ENCODE data around the gene CLC.

The CLC gene

DNA sequence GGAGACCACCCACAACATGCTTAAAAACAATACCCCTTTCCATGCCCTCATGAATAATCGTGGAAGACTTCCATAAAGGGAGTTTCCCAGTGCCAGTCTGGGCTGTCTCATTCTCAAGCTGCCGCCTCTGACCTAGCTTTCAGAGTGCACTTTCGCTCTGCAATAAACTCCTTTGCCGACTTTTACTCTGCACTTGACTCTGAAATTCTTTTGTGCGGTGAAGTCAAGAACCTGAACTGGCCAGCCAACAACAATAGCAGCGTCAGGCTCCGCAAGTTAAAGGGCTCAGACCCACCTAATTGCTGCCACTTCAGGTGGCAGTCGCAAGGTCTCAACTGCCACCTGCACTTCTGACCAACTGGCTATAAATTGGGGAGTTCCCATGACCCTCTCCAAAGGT is 30.5 kb upstream of the CLC start:
- TF ChIP-seq ZNF768 (tag by site-specific recombination; IDR thresholded peaks at IDR 0.05) (no peak), ZNF624 (tag by site-specific recombination; IDR thresholded peaks at IDR 0.05) (no peak), ZNF266 (tag by site-specific recombination; IDR thresholded peaks at IDR 0.05; ENCODE audit: low read depth) (no peak), ZNF621 (tag by site-specific recombination; IDR thresholded peaks at IDR 0.05) (no peak), ZNF112 (tag by site-specific recombination; IDR thresholded peaks at IDR 0.05) (no peak), ZNF133 (tag by site-specific recombination; IDR thresholded peaks at IDR 0.05) (no peak), ZNF664 (tag by site-specific recombination; IDR thresholded peaks at IDR 0.05) (no peak), ZFP37 (tag by site-specific recombination; IDR thresholded peaks at IDR 0.05) (no peak), ZNF19 (tag by site-specific recombination; IDR thresholded peaks at IDR 0.05; ENCODE audit: low read depth) (no peak), ZBTB8A (tag by site-specific recombination; IDR thresholded peaks at IDR 0.05) (no peak), ZNF174 (tag by site-specific recombination; IDR thresholded peaks at IDR 0.05) (no peak)
- TF ChIP-seq, protein P1, sequence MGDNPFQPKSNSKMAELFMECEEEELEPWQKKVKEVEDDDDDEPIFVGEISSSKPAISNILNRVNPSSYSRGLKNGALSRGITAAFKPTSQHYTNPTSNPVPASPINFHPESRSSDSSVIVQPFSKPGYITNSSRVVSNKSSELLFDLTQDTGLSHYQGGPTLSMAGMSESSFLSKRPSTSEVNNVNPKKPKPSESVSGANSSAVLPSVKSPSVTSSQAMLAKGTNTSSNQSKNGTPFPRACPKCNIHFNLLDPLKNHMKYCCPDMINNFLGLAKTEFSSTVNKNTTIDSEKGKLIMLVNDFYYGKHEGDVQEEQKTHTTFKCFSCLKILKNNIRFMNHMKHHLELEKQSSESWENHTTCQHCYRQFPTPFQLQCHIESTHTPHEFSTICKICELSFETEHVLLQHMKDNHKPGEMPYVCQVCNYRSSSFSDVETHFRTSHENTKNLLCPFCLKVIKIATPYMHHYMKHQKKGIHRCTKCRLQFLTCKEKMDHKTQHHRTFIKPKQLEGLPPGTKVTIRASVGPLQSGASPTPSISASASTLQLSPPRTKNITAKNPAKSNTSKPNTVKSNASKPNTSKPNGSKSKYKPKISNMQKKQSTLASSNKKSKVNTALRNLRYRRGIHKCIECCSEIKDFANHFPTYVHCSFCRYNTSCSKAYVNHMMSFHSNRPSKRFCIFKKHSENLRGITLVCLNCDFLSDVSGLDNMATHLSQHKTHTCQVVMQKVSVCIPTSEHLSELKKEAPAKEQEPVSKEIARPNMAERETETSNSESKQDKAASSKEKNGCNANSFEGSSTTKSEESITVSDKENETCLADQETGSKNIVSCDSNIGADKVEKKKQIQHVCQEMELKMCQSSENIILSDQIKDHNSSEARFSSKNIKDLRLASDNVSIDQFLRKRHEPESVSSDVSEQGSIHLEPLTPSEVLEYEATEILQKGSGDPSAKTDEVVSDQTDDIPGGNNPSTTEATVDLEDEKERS (tag by site-specific recombination; IDR thresholded peaks at IDR 0.05): no peak
- no peaks in the 10 kb centered on the region for H3K36me3 ChIP-seq (ENCODE audit: control insufficient read depth in 2 of 2, insufficient read depth in 1 of 2, low read length in 2 of 2)
- H3K9me3 ChIP-seq (ENCODE audit: control insufficient read depth, insufficient read depth, low read depth, low read length): no peaks in the 10 kb centered on the region; the same call in 1 of the 2 replicates
- H3K27ac ChIP-seq (ENCODE audit: extremely low read depth, low read depth, low read length): no peak overlapping the region
- no peak overlapping the region for H3K4me3 ChIP-seq (ENCODE audit: low read depth, low read length)
- ChIA-PET POLR2A (interaction anchor here (0.6 to 1.3 kb wide), 2 partner anchors 66 to 153 kb away, joined by 4 to 7 read pairs; partner anchors contain the start of gene DYRK1B), CTCF (interaction anchor here (0.6 to 7.8 kb wide), 21 partner anchors 8 to 327 kb away, joined by 3 to 72 read pairs (median 4); partner anchors contain the start of gene LEUTX)
- H3K4me1 ChIP-seq (ENCODE audit: control insufficient read depth, insufficient read depth, low read length): peaks cover 6% of the 10 kb centered on the region

DNA sequence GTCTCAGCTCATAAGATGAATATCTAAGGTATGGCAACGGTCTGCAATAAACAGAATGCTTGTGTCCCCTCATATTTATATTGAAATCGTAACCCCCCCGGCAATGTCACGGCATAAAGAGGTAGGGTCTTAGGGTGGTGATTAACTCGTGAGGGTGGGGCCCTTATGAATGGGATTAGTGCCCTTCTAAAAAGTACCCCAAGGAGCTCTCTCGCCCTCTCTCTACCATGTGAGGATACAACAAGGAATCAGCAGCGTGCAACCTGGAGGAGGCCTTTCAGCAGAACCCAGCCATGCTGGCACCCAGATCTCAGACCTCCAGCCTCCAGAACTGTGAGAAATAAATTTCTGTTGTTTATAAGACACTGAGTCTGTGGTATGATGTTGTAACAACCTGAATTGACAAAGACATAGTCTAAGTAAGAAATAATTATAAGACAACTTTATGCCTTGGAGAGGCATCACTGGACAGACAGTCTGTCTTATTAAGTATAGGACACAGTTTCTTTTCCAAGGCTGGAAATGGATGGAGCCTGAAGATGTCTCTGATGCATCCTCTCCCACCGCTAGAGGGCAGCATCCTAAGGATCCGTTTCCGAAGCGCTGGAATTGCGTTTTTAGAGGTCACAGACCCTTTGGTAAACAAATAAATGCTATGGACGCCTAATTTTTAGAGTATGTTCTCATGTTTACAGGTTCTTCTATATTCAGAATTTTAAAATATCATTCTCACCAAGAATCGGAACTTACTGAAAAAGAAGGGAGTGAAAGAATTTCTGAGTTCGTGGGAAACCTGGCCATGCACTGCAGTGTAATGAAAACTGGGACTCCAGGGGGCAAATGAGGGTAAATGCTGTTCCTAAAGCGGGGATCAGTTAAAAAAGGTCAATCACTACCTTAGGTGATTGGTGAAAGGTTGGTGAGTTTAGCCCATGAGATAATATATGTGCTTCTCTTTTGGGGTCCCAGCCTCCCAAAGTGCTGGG is 27.6 kb upstream of the CLC start:
- peak; percentile 20; the same call in 1 of the 2 replicates for TF ChIP-seq ZNF654 (tag by site-specific recombination; IDR thresholded peaks at IDR 0.05; ENCODE audit: low read depth)
- TF ChIP-seq, protein P1 (tag by site-specific recombination; IDR thresholded peaks at IDR 0.05): peak; percentile 69; the same call in 1 of the 2 replicates
- TF ChIP-seq ZXDB (tag by site-specific recombination; IDR thresholded peaks at IDR 0.05): no peak
- TF ChIP-seq ZFP37 (tag by site-specific recombination; IDR thresholded peaks at IDR 0.05): no peak
- TF ChIP-seq ZNF221 (tag by site-specific recombination; IDR thresholded peaks at IDR 0.05; ENCODE audit: borderline replicate concordance): no peak
- no peak for TF ChIP-seq ZNF335 (tag by site-specific recombination; conservative IDR thresholded peaks at IDR 0.05)
- TF ChIP-seq, protein P2, sequence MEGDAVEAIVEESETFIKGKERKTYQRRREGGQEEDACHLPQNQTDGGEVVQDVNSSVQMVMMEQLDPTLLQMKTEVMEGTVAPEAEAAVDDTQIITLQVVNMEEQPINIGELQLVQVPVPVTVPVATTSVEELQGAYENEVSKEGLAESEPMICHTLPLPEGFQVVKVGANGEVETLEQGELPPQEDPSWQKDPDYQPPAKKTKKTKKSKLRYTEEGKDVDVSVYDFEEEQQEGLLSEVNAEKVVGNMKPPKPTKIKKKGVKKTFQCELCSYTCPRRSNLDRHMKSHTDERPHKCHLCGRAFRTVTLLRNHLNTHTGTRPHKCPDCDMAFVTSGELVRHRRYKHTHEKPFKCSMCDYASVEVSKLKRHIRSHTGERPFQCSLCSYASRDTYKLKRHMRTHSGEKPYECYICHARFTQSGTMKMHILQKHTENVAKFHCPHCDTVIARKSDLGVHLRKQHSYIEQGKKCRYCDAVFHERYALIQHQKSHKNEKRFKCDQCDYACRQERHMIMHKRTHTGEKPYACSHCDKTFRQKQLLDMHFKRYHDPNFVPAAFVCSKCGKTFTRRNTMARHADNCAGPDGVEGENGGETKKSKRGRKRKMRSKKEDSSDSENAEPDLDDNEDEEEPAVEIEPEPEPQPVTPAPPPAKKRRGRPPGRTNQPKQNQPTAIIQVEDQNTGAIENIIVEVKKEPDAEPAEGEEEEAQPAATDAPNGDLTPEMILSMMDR (tag by site-specific recombination; IDR thresholded peaks at IDR 0.05): peak; percentile 31; the same call in 1 of the 2 replicates
- ChIA-PET POLR2A (no interaction called here), CTCF (interaction anchor here (0.5 to 7.8 kb wide), 49 partner anchors 7 to 1286 kb away, joined by 3 to 72 read pairs (median 4); partner anchors contain the start of genes FBL and PSMC4)
- H3K27ac ChIP-seq (ENCODE audit: extremely low read depth, low read depth, low read length): no peak overlapping the region
- no peaks in the 10 kb centered on the region; a peak in 1 of 3 replicates for H3K36me3 ChIP-seq (ENCODE audit: control insufficient read depth in 2 of 2, insufficient read depth in 1 of 2, low read length in 2 of 2)
- H3K4me1 ChIP-seq (ENCODE audit: control insufficient read depth, insufficient read depth, low read length): peaks cover 6% of the 10 kb centered on the region
- no peak overlapping the region for H3K4me3 ChIP-seq (ENCODE audit: low read depth, low read length)
- no peaks in the 10 kb centered on the region; the same call in 1 of the 2 replicates for H3K9me3 ChIP-seq (ENCODE audit: control insufficient read depth, insufficient read depth, low read depth, low read length)

Measured in HEK293 (cell line).